GM19238 (cell line): ENCODE measurements around the gene HLA-DMA.

Experiments used
- DNase-seq: peaks from one replicate; pipeline ENCODE4 v3.0.0; 2011; ENCODE audit warnings: low spot score; ENCODE audit not compliant: insufficient read length

Gene HLA-DMA

GRCh38 chr6:32974541-32975308, 21.8 kb upstream of the HLA-DMA start:
- no peak for DNase-seq

- no peak for DNase-seq
Observed at GRCh38 chr6:32974016-32974333, 21.1 kb upstream of the HLA-DMA start.

GRCh38 chr6:32973144-32974015, 20.5 kb upstream of the HLA-DMA start:
- DNase-seq, result no peak

GRCh38 chr6:32972353-32973143, 19.7 kb upstream of the HLA-DMA start:
- DNase-seq, result no peak

- DNase-seq, result peak; percentile 64
Observed at GRCh38 chr6:32971581-32972352, 18.9 kb upstream of the HLA-DMA start.

- no peak for DNase-seq
Observed at GRCh38 chr6:32971242-32971580, 18.3 kb upstream of the HLA-DMA start.

GRCh38 chr6:32970413-32971241, 17.7 kb upstream of the HLA-DMA start:
- no peak for DNase-seq

- DNase-seq, result no peak
Observed at GRCh38 chr6:32969685-32970412, 17.0 kb upstream of the HLA-DMA start.

GRCh38 chr6:32968867-32969684, 16.2 kb upstream of the HLA-DMA start:
- no peak for DNase-seq

- peak; percentile 67 for DNase-seq
Observed at GRCh38 chr6:32968093-32968866, 15.4 kb upstream of the HLA-DMA start, which contains the start of gene BRD2. Gene BRD2, plus strand, starts transcription at chr6:32968594. Its CDS starts 4,305 bp downstream, at chr6:32972899.

GRCh38 chr6:32967151-32968091, 14.5 kb upstream of the HLA-DMA start:
- no peak for DNase-seq

GRCh38 chr6:32964776-32965175, 11.9 kb upstream of the HLA-DMA start:
- no peak for DNase-seq

GRCh38 chr6:32963866-32964265, 11.0 kb upstream of the HLA-DMA start:
- no peak for DNase-seq

GRCh38 chr6:32962213-32962826, 9.4 kb upstream of the HLA-DMA start:
- no peak for DNase-seq

GRCh38 chr6:32960563-32960962, 7.7 kb upstream of the HLA-DMA start:
- DNase-seq, result no peak

- DNase-seq, result no peak
Observed at GRCh38 chr6:32956176-32956575, 3.3 kb upstream of the HLA-DMA start.
